HCT116 (cell line): Measurements from ENCODE around the gene PCBP1.

Source experiments
- CEBPB ChIP-seq: IDR thresholded peaks from 2 replicates; pipeline ENCODE4 v1.6.1; 2012; ENCODE audit warnings: low read depth
- EZH2 ChIP-seq: fragments of 200-600 bp; sonication (generic); IDR thresholded peaks from 2 replicates; pipeline ENCODE4 v1.6.1; 2017; ENCODE audit warnings: antibody characterized with exemption, mixed run types
- POLR2A ChIP-seq: IDR thresholded peaks from 2 replicates; pipeline ENCODE4 v1.7.0; 2011; ENCODE audit warnings: borderline replicate concordance; ENCODE audit not compliant: insufficient read depth, insufficient read length; ENCODE audit errors: extremely low read depth
- POLR2AphosphoS5 ChIP-seq: IDR thresholded peaks from 2 replicates; pipeline ENCODE4 v1.6.1; 2011; ENCODE audit warnings: mild to moderate bottlenecking, low read depth, low read length, moderate library complexity
- RAD21 ChIP-seq: IDR thresholded peaks from 2 replicates; pipeline ENCODE4 v1.6.1; 2012; ENCODE audit warnings: low read depth, mild to moderate bottlenecking
- SIN3A ChIP-seq: IDR thresholded peaks from 2 replicates; pipeline ENCODE4 v1.6.1; 2012; ENCODE audit warnings: low read depth
- YY1 ChIP-seq: IDR thresholded peaks from 2 replicates; pipeline ENCODE4 v1.6.1; 2011; ENCODE audit warnings: low read length, low read depth, moderate library complexity, mild to moderate bottlenecking; ENCODE audit not compliant: insufficient replicate concordance; ENCODE audit errors: extremely low read depth
- ZFX ChIP-seq: fragments of 450-650 bp; IDR thresholded peaks from 2 replicates; pipeline ENCODE4 v1.6.1; 2017
- TF ChIP-seq, protein P1 (sequence below), 3 experiments: fragments of 200-600 bp in 1 of 3; sonication (generic) in 1 of 3; IDR thresholded peaks in 2 of 3; conservative IDR thresholded peaks in 1 of 3; 2 replicates each; pipeline ENCODE4 v1.5.1; 2012 to 2017; ENCODE audit warnings: low read depth in 2 of 3, low read length in 2 of 3, antibody characterized with exemption in 1 of 3, borderline replicate concordance in 1 of 3, control low read depth in 1 of 3, mild to moderate bottlenecking in 1 of 3, mixed read lengths in 1 of 3, mixed run types in 1 of 3, moderate library complexity in 1 of 3; ENCODE audit not compliant: insufficient read depth in 1 of 3
- TF ChIP-seq, protein P2 (sequence below): IDR thresholded peaks from 2 replicates; pipeline ENCODE4 v1.6.1; 2011; ENCODE audit warnings: mild to moderate bottlenecking, low read length, moderate library complexity; ENCODE audit not compliant: insufficient replicate concordance; ENCODE audit errors: extremely low read depth
- TF ChIP-seq, protein P3 (sequence below): IDR thresholded peaks from 2 replicates; pipeline ENCODE4 v1.6.1; 2012
- TF ChIP-seq, protein P4 (sequence below): IDR thresholded peaks from 2 replicates; pipeline ENCODE4 v1.6.1; 2012

DNA sequence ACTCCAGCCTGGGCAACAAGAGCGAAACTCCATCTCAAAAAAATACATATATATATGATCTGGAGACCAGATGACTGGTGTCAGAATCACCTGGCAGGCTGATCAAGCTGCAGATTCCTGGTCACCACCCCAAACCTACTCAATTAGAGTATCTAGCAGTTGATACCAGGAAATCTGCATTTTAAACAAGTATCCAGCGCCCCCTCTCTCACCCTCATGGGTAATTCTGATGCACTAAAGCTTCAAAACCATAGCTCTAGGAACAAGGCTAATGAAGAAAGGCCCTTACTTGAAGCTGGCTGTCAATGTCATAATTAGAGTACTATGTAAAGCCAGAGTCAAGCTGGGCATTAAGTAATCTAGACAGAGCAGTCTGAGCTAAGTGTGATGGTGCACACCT, 25.0 kb upstream of the PCBP1 start:
- TF ChIP-seq, protein P1, sequence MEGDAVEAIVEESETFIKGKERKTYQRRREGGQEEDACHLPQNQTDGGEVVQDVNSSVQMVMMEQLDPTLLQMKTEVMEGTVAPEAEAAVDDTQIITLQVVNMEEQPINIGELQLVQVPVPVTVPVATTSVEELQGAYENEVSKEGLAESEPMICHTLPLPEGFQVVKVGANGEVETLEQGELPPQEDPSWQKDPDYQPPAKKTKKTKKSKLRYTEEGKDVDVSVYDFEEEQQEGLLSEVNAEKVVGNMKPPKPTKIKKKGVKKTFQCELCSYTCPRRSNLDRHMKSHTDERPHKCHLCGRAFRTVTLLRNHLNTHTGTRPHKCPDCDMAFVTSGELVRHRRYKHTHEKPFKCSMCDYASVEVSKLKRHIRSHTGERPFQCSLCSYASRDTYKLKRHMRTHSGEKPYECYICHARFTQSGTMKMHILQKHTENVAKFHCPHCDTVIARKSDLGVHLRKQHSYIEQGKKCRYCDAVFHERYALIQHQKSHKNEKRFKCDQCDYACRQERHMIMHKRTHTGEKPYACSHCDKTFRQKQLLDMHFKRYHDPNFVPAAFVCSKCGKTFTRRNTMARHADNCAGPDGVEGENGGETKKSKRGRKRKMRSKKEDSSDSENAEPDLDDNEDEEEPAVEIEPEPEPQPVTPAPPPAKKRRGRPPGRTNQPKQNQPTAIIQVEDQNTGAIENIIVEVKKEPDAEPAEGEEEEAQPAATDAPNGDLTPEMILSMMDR (IDR thresholded peaks at IDR 0.05 in 2 of 3, conservative IDR thresholded peaks at IDR 0.05 in 1 of 3; ENCODE audit: borderline replicate concordance in 1 of 3, insufficient read depth in 1 of 3, low read depth in 2 of 3, low read length in 2 of 3), result 0 out of 6 replicates have a peak, but pooled peaks of 1 of the 3 experiments have one; percentile 11
- TF ChIP-seq POLR2A, result no peak
- TF ChIP-seq, protein P2, sequence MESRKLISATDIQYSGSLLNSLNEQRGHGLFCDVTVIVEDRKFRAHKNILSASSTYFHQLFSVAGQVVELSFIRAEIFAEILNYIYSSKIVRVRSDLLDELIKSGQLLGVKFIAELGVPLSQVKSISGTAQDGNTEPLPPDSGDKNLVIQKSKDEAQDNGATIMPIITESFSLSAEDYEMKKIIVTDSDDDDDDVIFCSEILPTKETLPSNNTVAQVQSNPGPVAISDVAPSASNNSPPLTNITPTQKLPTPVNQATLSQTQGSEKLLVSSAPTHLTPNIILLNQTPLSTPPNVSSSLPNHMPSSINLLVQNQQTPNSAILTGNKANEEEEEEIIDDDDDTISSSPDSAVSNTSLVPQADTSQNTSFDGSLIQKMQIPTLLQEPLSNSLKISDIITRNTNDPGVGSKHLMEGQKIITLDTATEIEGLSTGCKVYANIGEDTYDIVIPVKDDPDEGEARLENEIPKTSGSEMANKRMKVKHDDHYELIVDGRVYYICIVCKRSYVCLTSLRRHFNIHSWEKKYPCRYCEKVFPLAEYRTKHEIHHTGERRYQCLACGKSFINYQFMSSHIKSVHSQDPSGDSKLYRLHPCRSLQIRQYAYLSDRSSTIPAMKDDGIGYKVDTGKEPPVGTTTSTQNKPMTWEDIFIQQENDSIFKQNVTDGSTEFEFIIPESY, result no peak
- TF ChIP-seq ZFX, result no peak
- TF ChIP-seq, protein P3, sequence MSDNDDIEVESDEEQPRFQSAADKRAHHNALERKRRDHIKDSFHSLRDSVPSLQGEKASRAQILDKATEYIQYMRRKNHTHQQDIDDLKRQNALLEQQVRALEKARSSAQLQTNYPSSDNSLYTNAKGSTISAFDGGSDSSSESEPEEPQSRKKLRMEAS, result no peak
- TF ChIP-seq CEBPB, result no peak
- no peak for TF ChIP-seq EZH2
- no peak for TF ChIP-seq POLR2AphosphoS5
- TF ChIP-seq SIN3A, result no peak
- TF ChIP-seq YY1, result no peak
- peak; percentile 49 for TF ChIP-seq RAD21
- TF ChIP-seq, protein P4, sequence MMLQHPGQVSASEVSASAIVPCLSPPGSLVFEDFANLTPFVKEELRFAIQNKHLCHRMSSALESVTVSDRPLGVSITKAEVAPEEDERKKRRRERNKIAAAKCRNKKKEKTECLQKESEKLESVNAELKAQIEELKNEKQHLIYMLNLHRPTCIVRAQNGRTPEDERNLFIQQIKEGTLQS, result no peak
